ENCODE data around the gene TRAPPC12. TPM values are rescaled to one million over a fixed set of nuclear protein-coding genes. Genes with fewer than 3 reads are reported as not detected.

Gene TRAPPC12
- total RNA-seq, 4 donors from 2014 or later: 125 to 157 (median 145) TPM

DNA sequence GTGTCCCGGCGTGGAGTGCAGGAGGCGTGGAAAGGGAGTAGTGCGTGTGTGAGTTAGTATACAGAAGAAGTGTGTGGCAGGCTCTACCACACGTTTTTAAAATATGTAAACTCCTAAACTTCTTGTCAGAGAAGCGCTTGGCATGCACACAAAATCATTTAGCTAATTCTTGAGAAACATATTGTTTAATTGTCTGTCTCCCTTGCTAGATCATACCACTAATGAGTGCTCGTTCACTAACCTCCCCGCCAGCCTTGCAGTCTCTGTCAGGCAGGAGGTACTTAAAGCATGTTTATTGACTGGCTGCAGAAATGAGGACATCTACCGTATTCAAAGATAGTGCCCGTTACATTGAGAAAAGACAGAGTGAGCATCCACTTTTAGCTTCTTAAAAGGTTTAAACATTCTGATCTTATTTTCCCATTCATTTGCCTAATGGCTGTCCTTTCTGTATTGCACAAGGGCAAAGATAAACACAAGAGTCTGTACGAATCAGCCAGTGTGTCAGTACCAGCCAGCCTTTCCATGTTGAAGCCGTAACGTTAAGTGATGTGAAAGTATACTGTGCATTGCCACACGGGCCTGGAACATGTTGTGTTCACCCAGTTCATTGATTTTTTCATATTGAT lies 41.4 kb downstream of the TRAPPC12 start:
- 83 to 87% methylated on average over 14 of the region's 14 CpGs for WGBS, 2 donors
- TF ChIP-seq, protein P1, sequence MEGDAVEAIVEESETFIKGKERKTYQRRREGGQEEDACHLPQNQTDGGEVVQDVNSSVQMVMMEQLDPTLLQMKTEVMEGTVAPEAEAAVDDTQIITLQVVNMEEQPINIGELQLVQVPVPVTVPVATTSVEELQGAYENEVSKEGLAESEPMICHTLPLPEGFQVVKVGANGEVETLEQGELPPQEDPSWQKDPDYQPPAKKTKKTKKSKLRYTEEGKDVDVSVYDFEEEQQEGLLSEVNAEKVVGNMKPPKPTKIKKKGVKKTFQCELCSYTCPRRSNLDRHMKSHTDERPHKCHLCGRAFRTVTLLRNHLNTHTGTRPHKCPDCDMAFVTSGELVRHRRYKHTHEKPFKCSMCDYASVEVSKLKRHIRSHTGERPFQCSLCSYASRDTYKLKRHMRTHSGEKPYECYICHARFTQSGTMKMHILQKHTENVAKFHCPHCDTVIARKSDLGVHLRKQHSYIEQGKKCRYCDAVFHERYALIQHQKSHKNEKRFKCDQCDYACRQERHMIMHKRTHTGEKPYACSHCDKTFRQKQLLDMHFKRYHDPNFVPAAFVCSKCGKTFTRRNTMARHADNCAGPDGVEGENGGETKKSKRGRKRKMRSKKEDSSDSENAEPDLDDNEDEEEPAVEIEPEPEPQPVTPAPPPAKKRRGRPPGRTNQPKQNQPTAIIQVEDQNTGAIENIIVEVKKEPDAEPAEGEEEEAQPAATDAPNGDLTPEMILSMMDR (IDR thresholded peaks at IDR 0.05): no peak
- no peak for TF ChIP-seq POLR2A (IDR thresholded peaks at IDR 0.05)
- no peak for TF ChIP-seq EP300 (IDR thresholded peaks at IDR 0.05)
- Histone ChIP-seq H3K36me3 (peaks cover 4 to 86% (median 4%) of the 10 kb centered on the region in 3 donors), H3K4me1 (peaks cover 0 to 8% (median 0%) of the 10 kb centered on the region in 4 donors), H3K27ac (no peak overlapping the region), H3K9me3 (no peaks in the 10 kb centered on the region), H3K27me3 (no peaks in the 10 kb centered on the region), H3K4me3 (no peak overlapping the region)
- no peak for DNase-seq (ENCODE audit: low spot score in 2 of 2)

DNA sequence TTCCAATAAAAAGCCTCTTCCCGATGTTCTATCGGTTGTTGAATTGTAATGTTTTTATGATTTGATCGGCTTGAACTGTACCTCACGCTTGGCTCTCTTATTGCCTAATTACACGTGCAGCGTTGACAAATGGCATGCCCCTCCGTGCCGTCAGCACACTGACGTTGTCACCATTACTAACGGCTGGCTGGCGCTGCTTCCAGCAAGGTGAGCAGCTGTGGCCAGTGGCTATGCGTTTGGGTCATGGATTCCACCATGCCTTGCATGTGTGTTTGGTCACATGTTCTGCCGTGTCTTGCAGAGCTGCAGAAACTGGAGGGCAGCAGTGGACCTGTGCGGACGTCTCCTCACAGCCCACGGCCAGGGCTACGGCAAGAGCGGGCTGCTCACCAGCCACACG lies 42.1 kb downstream of the TRAPPC12 start:
- 88 to 95% methylated on average over 17 to 19 of the region's 19 CpGs for WGBS, 2 donors
- Histone ChIP-seq H3K27ac (no peak overlapping the region), H3K27me3 (no peaks in the 10 kb centered on the region), H3K9me3 (no peaks in the 10 kb centered on the region), H3K36me3 (peaks cover 4 to 89% (median 8%) of the 10 kb centered on the region in 3 donors), H3K4me3 (no peak overlapping the region), H3K4me1 (peaks cover 0 to 8% (median 0%) of the 10 kb centered on the region in 4 donors)
- DNase-seq (ENCODE audit: low spot score in 2 of 2): no peak
- no peak for TF ChIP-seq POLR2A (IDR thresholded peaks at IDR 0.05)
- no peak for TF ChIP-seq EP300 (IDR thresholded peaks at IDR 0.05)
- TF ChIP-seq, protein P1 (IDR thresholded peaks at IDR 0.05): no peak

DNA sequence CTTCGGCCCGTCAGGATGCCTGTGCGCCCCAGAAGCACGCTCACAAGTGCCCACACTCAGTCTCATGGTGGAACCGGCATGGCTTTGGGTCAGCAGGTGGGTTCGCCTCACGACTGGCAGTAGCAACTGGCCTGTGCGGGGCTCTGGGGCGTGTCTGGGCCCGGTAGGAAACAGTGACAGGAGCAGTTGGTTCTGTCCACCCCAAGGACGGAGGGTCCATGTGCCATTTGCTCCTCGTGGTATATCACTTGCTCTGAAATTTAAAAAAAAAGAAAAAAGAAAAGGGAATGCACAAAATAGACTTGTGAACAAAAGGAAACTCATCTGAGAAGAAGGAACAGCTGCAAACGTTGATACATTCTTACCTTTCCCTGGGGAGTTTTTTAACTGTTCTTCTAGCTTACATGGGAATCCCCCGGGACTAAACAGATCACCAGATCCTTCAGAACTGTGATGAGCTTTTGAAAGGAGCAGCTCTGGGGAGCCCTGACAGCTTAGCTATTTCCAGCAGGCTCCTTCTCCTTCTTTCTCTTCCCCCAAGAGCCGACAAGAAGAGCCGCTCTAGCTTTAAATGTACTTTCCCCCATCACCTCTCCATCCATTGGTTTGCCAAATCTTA lies 42.8 kb downstream of the TRAPPC12 start:
- H3K9me3 ChIP-seq: no peaks in the 10 kb centered on the region
- no peaks in the 10 kb centered on the region for H3K27me3 ChIP-seq
- peaks cover 0 to 8% (median 0%) of the 10 kb centered on the region in 4 donors for H3K4me1 ChIP-seq
- TF ChIP-seq POLR2A (IDR thresholded peaks at IDR 0.05): no peak
- TF ChIP-seq, protein P1 (IDR thresholded peaks at IDR 0.05): no peak
- TF ChIP-seq EP300 (IDR thresholded peaks at IDR 0.05): no peak
- H3K36me3 ChIP-seq: peaks cover 4 to 92% (median 8%) of the 10 kb centered on the region in 3 donors
- WGBS, 2 donors: 84 to 87% methylated on average over 16 of the region's 16 CpGs
- no peak overlapping the region for H3K27ac ChIP-seq
- no peak for DNase-seq (ENCODE audit: low spot score in 2 of 2)
- no peak overlapping the region for H3K4me3 ChIP-seq

DNA sequence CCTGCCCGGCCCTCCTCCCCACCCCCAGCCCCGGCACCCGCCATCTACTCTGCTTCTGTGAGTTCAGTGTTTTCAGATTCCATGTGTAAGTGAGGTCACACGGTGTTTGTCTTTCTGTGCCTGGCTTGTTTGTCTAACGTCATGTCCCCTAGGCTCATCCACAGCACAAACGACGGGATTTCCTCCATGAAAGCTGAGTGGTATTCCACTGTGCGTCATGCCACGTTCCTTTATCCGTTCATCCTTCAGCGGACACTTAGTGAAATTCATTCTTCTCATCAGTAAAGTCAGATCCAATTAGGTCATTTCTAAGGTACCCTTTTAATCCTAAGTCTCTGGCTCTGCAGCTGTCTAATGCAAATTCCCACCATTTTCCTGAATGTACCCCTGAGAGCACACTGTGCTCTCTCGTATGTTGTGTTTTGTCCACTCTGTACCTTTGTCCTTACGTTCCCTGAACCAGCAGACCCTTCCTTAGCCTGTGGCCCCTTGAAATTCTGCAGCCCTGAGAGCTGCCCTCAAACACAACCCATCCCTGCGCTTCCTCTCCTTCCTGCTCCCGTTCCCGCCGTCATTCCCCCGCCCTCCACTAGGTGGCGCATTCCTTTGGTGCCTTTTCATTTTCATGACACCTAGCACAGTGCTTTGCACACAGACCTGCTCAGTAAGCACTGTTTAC lies 44.1 kb downstream of the TRAPPC12 start:
- Histone ChIP-seq H3K4me3 (no peak overlapping the region), H3K36me3 (peaks cover 4 to 88% (median 8%) of the 10 kb centered on the region in 3 donors), H3K27ac (peak overlapping the region in 1 of 4 donors; percentile 47), H3K9me3 (no peaks in the 10 kb centered on the region), H3K4me1 (peaks cover 0 to 8% (median 0%) of the 10 kb centered on the region in 4 donors), H3K27me3 (no peaks in the 10 kb centered on the region)
- DNase-seq (ENCODE audit: low spot score in 2 of 2): peak; percentile 76 to 89
- peak in 1 of 2 donors; percentile 25 for TF ChIP-seq EP300 (IDR thresholded peaks at IDR 0.05)
- TF ChIP-seq, protein P1 (IDR thresholded peaks at IDR 0.05): peak; percentile 86 to 100 (median 93)
- TF ChIP-seq POLR2A (IDR thresholded peaks at IDR 0.05): no peak
- WGBS, 2 donors: 59 to 62% methylated on average over 19 of the region's 19 CpGs

Data from tibial nerve (tissue), 4 donors.